ENCODE measurements around the gene SHC4. TPM values are rescaled to one million over a fixed set of nuclear protein-coding genes. Genes with fewer than 3 reads are reported as not detected.

SHC4 gene
- total and polyA plus RNA-seq, 9 of the 15 experiments (the other 6 are each of a cell fraction or from before 2014, with no cell fraction given), result 0.43 to 1.2 (median 0.67) TPM

GRCh38 chr15:48898032-48898431 lies 65.7 kb downstream of the SHC4 start:
- Histone ChIP-seq H3K9me3 (replicated peaks; ENCODE audit: control insufficient read depth, insufficient read depth, low read depth, low read length) (no peaks in the 10 kb centered on the region), H3K4me2 (ENCODE audit: insufficient read depth, low read length) (peak overlapping the region; percentile 49), H3K9ac (ENCODE audit: insufficient read depth in 1 of 2, low read depth in 2 of 2, low read length in 2 of 2) (peak overlapping the region in 1 of 2 experiments; percentile 48; a peak in 1 of 4 replicates), H3K27ac (ENCODE audit: extremely low read depth, low read depth, low read length) (no peak overlapping the region), H3K4me3 (no peak overlapping the region), H3K79me2 (ENCODE audit: control insufficient read depth, insufficient read depth, low read length) (no peaks in the 10 kb centered on the region), H3K9me1 (ENCODE audit: control insufficient read depth, insufficient read depth, low read length) (no peaks in the 10 kb centered on the region), H2AFZ (ENCODE audit: low read depth, low read length) (peak overlapping the region; percentile 91), H3K4me1 (replicated peaks in 1 of 2; ENCODE audit: control insufficient read depth in 2 of 2, insufficient read depth in 2 of 2, low read length in 2 of 2) (peaks cover 5 to 12% of the 10 kb centered on the region in 2 experiments; a peak in 4 of 5 replicates), H3K27me3 (ENCODE audit: control insufficient read depth in 2 of 2, insufficient read depth in 2 of 2, low read length in 2 of 2) (no peaks in the 10 kb centered on the region), H4K20me1 (replicated peaks; ENCODE audit: control insufficient read depth, insufficient read depth, low read length) (no peaks in the 10 kb centered on the region), H3K36me3 (ENCODE audit: control insufficient read depth, insufficient read depth, low read length) (no peaks in the 10 kb centered on the region)
- WGBS (ENCODE audit: insufficient coverage, low coverage, missing lambda C conversion rate), result 16% methylated on average over 4 of the region's 4 CpGs
- POLR2A ChIA-PET, result interaction anchor here (0.6 kb wide), 1 partner anchor 229 kb away, joined by 3 read pairs; no protein-coding TSS in a partner anchor
- FAIRE-seq, result peak; percentile 42
- DNase-seq (ENCODE audit: extremely low read depth in 1 of 4, low spot score in 3 of 4), result no peak
- no TSS peak for BruUV-seq (replicated peaks)
- CTCF ChIA-PET (ENCODE audit: low intra/inter-chr PET ratio), result no interaction called here
- intact Hi-C loops (cut with micrococcal nuclease), result no loop called here
- ATAC-seq, result peak; percentile 44
- in situ Hi-C loops (cut with MboI), result no loop called here
- no peak for TF ChIP-seq BMI1 (IDR thresholded peaks at IDR 0.05; ENCODE audit: low read length)
- no peak for TF ChIP-seq NCOA6 (IDR thresholded peaks at IDR 0.05)

- Histone ChIP-seq H3K9me1 (ENCODE audit: control insufficient read depth, insufficient read depth, low read length) (no peaks in the 10 kb centered on the region), H2AFZ (ENCODE audit: low read depth, low read length) (peak overlapping the region; percentile 91), H3K9me3 (replicated peaks; ENCODE audit: control insufficient read depth, insufficient read depth, low read depth, low read length) (no peaks in the 10 kb centered on the region), H3K27me3 (ENCODE audit: control insufficient read depth in 2 of 2, insufficient read depth in 2 of 2, low read length in 2 of 2) (no peaks in the 10 kb centered on the region), H4K20me1 (replicated peaks; ENCODE audit: control insufficient read depth, insufficient read depth, low read length) (no peaks in the 10 kb centered on the region), H3K27ac (ENCODE audit: extremely low read depth, low read depth, low read length) (peak overlapping the region; percentile 24; the same call in 1 of the 3 replicates), H3K79me2 (ENCODE audit: control insufficient read depth, insufficient read depth, low read length) (no peaks in the 10 kb centered on the region), H3K4me2 (ENCODE audit: insufficient read depth, low read length) (peak overlapping the region; percentile 49), H3K4me3 (peak overlapping the region; percentile 24), H3K4me1 (replicated peaks in 1 of 2; ENCODE audit: control insufficient read depth in 2 of 2, insufficient read depth in 2 of 2, low read length in 2 of 2) (peaks cover 5 to 12% of the 10 kb centered on the region in 2 experiments; a peak in 4 of 5 replicates), H3K9ac (ENCODE audit: insufficient read depth in 1 of 2, low read depth in 2 of 2, low read length in 2 of 2) (peak overlapping the region; percentile 48 to 81; a peak in 3 of 4 replicates), H3K36me3 (ENCODE audit: control insufficient read depth, insufficient read depth, low read length) (no peaks in the 10 kb centered on the region)
- DNase-seq (ENCODE audit: extremely low read depth in 1 of 4, low spot score in 3 of 4), result peak; percentile 34 to 50 (median 40)
- CTCF ChIA-PET (ENCODE audit: low intra/inter-chr PET ratio), result no interaction called here
- in situ Hi-C loops (cut with MboI), result no loop called here
- no TSS peak for BruUV-seq (replicated peaks)
- whole genome bisulfite sequencing (ENCODE audit: insufficient coverage, low coverage, missing lambda C conversion rate), result 27% methylated on average over 13 of the region's 13 CpGs
- peak; percentile 75 for FAIRE-seq
- peak; percentile 81 for ATAC-seq
- POLR2A ChIA-PET, result interaction anchor here (0.6 kb wide), 2 partner anchors 16 to 1345 kb away, joined by 3 to 4 read pairs; no protein-coding TSS in a partner anchor
- intact Hi-C loops (cut with micrococcal nuclease), result no loop called here
- TF ChIP-seq ELK1 (CRISPR knock-in tag; IDR thresholded peaks at IDR 0.05) (no peak), TFE3 (CRISPR knock-in tag; IDR thresholded peaks at IDR 0.05) (no peak), MYNN (IDR thresholded peaks at IDR 0.05) (no peak), MYNN (CRISPR knock-in tag; IDR thresholded peaks at IDR 0.05) (no peak), SMAD1 (IDR thresholded peaks at IDR 0.05; ENCODE audit: low read depth, low read length, partially characterized antibody) (no peak), MYC (IDR thresholded peaks at IDR 0.05; ENCODE audit: low read depth, low read length) (peak; percentile 50; the same call in 1 of the 2 replicates), MYC (CRISPR knock-in tag; IDR thresholded peaks at IDR 0.05; ENCODE audit: borderline replicate concordance, low read depth) (no peak), XRCC5 (IDR thresholded peaks at IDR 0.05; ENCODE audit: low read depth, low read length) (no peak), ESRRA (IDR thresholded peaks at IDR 0.05; ENCODE audit: borderline replicate concordance, low read depth) (no peak)
These were observed 66.6 kb downstream of the SHC4 start for GRCh38 chr15:48896869-48897814.

Data from K562 (cell line).